GM19099 (cell line): ENCODE data around the gene FOXP4.

Experiments
- POLR2A ChIP-seq: IDR thresholded peaks from 3 replicates; pipeline ENCODE4 v1.6.1; 2011; ENCODE audit warnings: low read depth; ENCODE audit not compliant: insufficient read length; ENCODE audit errors: extremely low read depth

FOXP4 gene

GRCh38 chr6:41600499-41601247 is 54.5 kb downstream of the FOXP4 start:
- TF ChIP-seq POLR2A: no peak

- no peak for TF ChIP-seq POLR2A
Observed at GRCh38 chr6:41601248-41601549, 55.0 kb downstream of the FOXP4 start.

- TF ChIP-seq POLR2A: no peak
Observed at GRCh38 chr6:41602422-41602743, 56.2 kb downstream of the FOXP4 start.

- TF ChIP-seq POLR2A: no peak
Observed at GRCh38 chr6:41602864-41603608, 56.9 kb downstream of the FOXP4 start.

- TF ChIP-seq POLR2A: no peak
Observed at GRCh38 chr6:41604006-41604405, 57.8 kb downstream of the FOXP4 start.

GRCh38 chr6:41605649-41606048 is 59.5 kb downstream of the FOXP4 start:
- TF ChIP-seq POLR2A: no peak

- no peak for TF ChIP-seq POLR2A
Observed at GRCh38 chr6:41607036-41607435, 60.9 kb downstream of the FOXP4 start.

- no peak for TF ChIP-seq POLR2A
Observed at GRCh38 chr6:41607736-41608135, 61.6 kb downstream of the FOXP4 start.

GRCh38 chr6:41608443-41609151 is 62.4 kb downstream of the FOXP4 start:
- TF ChIP-seq POLR2A: no peak

- no peak for TF ChIP-seq POLR2A
Observed at GRCh38 chr6:41614715-41615114, 68.5 kb downstream of the FOXP4 start.

- no peak for TF ChIP-seq POLR2A
Observed at GRCh38 chr6:41615311-41615710, 69.1 kb downstream of the FOXP4 start.

GRCh38 chr6:41618598-41618997 is 72.4 kb downstream of the FOXP4 start:
- TF ChIP-seq POLR2A: no peak

GRCh38 chr6:41621367-41621766 is 75.2 kb downstream of the FOXP4 start:
- TF ChIP-seq POLR2A: no peak

- no peak for TF ChIP-seq POLR2A
Observed at GRCh38 chr6:41621802-41622201, 75.6 kb downstream of the FOXP4 start.

GRCh38 chr6:41622206-41622988 is 76.2 kb downstream of the FOXP4 start:
- no peak for TF ChIP-seq POLR2A
